ENCODE data around the gene GLIS1.

GLIS1 gene

DNA sequence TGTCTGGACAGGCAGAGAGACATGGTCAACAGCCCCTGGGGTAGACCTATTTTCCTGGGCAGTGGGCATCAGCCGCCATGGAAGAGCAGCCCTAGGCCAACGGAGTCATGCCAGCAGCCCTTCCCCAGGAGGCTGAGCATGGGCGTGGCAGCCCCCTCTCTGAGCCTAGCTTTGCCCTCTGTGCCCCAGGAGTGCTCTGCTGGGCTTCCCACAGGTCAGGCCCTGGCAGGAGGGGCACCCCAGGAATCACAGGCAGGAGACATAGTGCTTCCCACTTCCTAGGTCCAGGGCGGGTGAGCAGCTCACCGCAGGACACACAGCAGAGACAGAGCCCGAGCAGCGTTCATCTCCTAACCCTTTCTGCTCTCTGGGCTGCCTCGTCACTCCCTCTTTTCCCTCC lies 132.8 kb downstream of the GLIS1 start:
- DNase-seq: no peak

DNA sequence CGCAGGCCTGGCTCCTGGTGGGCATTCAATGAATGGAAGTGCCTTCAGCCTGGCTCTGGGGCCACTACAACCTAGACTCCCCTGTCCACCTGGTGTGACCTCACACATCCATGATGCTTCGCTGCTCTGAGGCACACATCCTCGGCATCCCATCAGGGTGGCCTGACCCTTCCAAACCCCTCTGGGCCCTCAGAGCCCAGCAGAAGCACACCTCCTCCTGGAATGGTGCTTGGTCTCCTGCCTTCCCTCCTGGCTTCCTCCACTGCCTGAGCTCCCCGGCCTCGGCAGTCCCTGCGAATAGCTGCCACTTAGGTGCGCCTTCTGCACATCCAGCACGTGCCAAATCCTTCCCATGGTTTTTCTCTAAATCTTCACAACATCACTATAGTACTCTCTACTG lies 133.8 kb downstream of the GLIS1 start:
- DNase-seq: no peak

DNA sequence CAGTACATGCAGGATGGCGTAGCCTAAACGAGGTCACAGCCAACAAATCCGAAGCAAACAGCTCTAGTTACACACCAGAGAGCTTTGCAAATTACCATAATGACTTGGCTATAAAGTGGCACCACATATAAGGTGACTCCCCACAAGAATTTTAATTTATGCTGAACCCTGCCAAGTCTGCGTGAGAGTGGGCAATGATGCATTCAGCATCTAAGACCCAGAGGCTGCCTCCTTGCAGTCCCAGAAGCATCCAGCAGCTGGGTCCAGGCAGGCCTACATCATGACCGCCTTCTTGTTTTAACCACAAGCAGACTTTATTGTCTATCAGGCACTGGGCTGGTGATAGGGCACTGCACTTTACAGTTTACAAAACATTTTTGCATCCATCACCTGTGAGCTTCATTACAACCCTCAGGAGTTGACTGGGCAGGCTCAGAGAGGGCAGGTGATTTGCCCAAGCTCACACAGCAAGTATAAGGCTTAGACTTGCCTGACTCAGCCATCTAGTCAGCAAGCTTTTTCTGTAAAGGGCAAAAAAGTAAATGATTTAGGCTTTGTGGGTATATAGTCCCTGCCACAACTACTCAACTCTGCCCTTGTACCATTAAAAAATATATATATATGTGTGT lies 134.6 kb downstream of the GLIS1 start:
- DNase-seq: no peak

DNA sequence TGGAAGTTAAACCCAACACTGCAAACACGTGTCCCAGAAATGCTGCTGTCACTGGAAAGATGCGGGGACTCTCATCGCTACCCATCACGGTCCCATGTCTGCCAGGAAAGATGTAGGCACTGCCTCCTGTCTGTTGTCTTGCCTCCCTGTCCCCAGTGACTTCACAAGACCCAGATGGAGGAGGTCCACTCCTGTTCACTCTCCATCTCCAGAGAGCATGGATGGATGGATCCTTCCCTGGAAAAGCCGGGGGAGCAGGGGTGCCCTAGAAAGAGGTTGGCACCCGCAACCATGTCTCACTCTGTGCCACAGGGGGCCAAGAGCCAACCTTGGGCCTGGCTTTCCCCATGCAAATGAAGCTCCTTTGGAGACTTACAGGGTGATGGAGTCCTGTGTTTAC lies 135.5 kb downstream of the GLIS1 start:
- DNase-seq: no peak

DNA sequence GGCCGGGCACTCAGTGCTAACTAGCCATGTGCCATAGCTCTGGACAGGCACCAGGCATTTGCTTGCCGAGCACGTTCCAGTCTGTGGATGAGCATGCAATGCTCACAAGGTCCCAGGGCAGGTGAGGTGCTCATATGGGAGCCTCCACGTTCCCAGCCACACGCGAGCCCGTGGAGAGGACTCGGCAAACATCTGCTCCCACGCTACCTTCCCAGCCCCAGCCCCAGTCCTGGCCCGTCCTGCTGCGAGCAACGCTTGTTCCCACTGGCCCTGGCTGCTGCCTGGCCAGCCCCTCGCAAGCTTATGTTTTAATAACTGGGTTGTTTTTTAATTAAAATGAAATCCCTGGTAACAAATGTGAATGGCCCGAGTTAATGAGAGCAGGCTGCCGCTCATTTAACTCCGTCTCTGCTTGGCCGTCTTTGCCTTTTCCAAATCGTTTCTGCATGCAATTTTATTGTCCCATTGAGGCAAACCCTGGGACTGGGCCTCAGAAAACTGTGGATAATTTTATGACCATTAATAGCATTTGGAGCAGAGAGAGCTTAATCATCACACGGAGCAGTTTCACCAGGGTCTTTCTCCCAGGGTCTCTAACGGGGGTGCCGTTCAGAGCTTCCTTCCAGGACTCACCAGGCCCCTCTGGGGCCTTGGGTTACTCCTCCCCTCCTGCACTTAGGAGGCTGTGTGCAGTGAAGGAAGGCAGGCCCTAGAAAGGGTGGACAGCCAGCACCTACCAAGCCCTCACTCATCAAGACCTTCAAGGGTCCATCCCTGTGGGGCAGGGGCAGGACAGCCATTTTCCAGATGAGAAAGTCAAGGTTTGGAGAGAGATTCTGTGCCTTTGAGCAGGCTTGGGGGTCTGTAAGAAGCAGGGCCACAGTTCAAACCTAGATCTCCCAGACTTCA lies 136.8 kb downstream of the GLIS1 start:
- no peak for DNase-seq

DNA sequence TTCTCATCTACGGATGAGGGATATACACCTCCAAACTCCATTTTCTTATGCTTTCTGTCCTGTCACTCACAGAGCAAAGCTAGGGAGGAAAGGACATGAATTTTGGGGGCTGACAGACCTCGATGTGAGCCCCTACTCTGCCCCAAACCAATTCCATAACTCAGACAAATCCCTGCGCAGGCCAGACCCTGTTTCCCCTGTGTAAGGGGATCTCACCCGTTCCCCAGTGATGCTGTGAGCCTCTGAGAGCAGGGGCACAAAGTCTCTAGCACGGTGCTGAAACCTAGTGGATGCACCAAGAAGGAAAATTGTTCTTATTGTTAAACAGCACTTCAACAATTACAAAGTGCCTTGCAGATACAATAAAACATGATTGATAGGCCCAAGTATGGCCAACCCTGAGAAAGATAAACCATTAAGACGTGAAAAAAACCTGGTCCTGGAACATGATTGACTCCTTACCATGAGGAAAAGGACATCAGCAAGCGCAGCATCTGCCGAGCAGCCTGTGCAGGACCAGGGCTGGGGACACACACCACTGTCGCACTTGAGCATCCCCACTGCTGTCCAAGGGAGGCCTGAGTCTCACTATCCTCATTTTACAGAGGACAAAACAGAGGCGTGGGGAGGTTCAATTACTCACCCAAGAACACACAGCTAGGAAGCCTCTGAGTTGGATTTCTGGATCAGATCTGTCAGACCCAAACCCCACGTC lies 137.8 kb downstream of the GLIS1 start:
- DNase-seq: no peak

DNA sequence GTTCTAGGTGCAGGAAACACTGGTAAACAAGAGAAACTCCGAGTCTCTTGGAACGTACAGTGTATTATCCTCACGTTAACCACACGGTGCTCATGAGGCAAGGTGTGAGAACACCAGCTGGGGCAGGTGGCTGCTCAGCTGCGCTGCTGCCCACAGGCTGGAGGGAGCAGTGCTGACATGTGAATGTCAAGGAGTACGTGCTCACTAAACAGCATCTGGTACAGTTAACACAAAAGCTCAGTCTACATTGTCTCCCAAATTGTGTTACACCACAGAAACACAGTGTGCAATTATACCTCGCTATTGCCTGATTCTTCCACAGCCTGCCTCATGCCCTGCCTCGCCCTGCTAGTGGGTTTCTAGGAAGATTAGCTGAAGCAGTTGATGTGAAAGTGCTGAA lies 138.4 kb downstream of the GLIS1 start:
- DNase-seq: no peak

DNA sequence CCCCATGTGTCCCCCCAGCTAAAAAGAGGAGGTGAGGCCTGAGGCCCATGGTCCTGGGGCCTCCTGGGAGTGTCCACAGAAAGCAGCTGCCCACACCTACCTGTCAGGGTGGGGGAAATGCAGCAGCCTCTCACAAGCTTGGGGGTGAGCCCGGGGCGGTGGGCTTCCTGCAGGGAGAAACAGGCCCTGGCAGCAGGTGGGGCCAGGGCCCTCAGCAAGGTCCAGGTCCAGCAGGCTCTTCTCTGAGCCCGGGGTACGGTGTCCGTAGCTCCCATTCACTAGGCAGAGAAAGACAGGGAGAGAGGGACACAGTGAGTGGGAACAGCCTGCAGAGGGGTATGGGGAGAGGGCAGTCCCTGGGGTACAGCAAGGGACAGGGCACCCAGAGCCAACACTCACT lies 139.0 kb downstream of the GLIS1 start:
- no peak for DNase-seq

DNA sequence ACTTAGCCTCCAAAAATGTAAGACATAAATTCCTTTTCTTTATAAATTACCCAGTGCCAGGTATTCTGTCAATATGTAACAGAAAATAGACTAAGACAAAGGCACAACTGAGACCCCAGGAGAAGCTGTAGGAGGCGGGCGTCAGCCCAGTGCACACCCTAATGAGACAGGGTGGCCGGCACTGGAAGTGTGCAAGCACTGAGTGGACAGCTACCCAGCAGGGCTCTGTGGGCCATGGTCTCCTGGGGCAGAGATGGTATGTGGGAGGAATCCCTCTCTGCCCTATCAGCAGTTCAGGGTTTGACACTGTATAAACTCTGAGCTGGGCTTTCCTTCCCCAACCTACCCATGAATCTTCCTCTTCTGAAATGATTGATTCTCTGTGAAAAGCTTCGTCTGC lies 139.5 kb downstream of the GLIS1 start:
- no peak for DNase-seq

DNA sequence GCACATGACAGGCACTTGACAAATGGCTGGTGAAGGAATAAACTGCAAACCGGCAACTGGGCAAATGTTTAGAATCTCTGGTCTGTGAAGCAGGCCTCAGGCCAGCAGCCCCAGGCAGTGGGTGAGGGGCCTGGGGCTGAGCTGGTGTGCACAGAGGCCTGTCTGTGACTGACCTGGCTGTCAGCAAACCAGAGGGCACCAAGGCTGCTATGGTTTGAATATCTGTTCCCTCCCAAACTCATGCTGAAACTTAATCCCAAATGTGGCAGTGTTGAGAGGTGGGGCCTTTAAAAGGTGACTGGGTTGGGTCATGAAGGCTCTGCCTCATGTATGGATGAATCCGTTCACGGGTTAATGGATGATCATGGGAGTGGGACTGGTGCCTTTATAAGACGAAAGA lies 140.0 kb downstream of the GLIS1 start:
- DNase-seq: no peak

DNA sequence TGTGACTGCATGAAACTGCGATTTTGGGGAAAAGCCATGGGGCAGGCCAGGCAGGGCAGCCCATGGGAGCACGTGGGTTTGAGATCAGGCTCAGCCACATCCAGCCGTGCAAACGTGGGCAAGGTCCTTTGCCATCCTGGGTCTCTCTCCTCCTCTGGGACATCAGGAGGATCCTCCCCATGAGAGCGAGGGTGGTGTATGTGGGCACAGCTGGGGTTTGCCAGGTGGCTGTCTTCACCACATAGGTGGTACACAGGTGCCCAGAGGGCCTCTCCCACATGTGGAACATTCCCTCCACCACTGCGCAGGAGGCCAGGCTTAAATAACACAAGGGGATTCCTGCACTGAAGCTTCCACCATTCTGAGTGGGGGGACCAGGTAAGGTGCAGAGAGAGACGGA lies 143.1 kb downstream of the GLIS1 start:
- no peak for DNase-seq

DNA sequence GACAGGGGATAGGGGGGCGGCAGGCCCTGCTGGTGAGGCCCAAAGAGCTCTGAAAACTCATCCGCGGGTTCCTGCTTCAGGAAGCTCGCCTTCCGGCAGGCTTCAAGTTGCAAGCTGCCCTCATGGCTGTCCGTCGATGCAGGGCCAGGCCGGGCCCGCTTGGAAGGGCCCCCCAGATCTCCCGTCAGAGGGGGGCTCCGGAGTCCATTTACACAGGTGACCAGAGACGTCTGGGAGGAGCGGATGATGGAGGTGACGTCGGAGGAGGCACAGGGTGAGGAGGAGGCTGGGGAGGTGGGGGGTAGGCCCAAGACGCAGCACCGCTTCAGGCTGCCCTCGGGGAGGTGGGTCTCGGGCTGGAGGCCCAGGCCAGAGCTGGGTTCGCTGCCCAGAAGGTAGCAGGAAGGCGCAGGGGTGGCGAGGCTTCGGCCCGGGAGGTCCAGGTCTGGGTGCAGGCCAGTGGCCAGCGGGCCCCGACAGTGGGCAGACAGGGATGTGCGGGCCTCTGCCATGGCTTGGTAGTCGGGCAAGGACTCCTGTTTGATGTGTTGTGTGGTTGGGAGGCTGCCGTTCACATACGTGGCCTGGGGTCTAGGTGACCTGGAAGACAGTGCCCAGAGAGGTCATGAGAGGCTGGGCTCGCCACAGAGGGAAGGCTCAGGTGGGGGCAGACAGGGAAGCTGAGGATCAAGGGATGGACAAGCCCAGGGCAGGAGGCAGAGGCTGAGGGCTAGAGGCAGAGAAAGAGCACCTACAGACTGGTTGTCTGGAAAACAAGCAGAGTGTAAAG lies 144.4 kb downstream of the GLIS1 start:
- no peak for DNase-seq

DNA sequence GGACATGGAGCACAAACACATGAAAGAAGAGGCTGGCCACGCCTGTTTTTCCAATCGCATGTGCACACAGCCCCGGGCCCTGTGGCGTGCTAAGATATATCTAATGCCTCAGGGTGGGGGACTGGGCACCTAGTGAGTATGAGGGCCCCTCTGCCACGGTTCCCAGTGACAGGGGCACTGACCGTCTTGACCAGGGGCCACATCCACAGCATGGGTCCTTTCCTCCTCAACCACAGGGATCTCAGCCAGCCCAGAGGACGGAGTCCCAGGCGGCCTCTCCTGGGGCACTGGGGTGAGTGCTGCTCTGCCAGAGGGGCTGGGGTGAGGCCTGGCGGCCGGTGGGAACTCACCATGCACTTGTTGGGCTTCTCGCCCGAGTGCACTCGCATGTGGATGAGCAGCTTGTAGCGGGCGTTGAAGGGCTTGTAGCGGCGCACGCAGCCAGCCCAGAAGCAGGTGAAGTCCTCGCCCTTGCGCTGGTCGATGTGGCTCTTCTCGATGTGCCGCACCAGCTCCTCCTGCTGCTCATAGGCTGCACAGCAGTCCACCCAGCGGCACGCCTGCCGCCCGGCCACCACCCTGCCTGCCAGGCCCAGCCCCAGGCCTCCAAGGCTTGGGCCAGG lies 145.1 kb downstream of the GLIS1 start:
- no peak for DNase-seq

DNA sequence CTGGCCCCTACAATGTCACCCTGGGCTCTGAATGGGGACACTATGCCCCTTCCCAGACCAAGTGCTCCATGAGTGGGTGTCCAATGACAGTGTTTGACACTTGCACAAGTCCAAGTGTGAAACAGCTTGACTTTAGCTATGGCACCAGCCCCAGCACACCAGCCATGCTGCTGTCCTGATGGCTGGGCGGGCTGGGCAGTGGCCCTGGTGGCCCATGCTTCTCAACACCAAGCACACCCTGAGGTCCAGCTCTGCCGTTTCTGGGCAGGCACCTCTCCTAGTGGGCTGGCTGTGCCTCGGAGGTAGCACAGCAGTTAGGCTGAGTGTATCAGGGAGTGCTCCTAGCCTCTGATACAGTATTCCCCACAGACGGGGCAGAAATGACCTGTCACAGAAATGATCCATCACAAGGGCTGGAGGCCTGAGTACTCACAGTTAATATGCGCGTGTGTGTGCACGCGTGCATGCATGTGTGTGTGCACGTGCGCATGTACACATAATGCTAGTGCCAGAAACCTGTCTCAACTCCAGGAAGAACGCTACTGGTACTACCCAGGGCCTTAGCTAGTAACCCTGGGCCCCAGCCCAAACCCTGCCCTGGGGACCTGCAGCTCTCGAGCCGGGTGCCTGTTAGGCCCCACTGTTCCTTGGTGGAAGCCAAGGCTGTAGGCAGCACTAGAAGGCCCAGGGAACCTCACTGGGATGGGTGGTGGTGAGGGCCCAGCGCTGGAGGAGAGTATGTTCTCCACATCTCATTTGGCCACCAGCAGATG lies 145.8 kb downstream of the GLIS1 start:
- DNase-seq: no peak

DNA sequence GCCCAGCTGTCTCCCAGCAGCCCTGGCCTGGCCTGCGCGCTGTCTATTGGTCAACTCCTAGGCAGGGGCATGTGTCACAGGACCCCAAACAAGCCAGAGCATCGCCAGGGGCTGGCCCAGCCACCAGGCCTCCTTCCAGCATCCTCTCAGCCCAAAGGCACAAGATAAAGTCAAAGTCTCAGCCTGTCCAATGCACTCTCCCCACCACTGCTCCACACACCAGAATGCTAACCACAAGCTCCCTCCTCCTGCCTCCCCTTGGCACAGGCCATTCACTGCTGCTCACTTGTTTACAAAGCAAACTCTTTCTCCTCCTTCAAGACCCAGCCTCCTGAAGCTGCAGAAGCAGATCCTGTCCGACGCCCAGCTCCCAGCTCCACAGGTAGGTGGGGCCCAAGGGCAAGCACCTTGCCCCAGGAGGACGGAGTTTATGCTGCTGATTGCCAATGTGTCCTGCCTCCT lies 146.4 kb downstream of the GLIS1 start:
- no peak for DNase-seq

DNA sequence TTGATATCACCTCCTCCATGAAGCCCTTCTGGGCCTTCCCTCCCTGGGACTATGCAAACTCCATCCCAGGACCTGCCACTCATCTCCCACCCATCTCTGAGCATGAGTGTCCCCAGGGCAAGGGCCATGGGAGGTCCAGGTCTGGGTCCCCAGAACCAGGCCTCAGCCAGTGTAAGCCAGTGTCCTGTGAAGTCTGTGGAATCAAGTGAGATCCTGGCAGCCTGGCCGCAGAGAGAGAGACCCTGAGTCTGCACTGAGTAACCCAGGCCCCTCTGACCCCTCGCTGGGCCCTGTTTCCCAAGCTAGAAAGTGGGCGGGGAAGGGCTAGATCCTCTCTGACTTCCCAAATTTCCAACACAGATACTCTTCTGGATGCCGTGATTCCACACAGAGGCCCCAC lies 147.0 kb downstream of the GLIS1 start:
- DNase-seq: no peak

DNA sequence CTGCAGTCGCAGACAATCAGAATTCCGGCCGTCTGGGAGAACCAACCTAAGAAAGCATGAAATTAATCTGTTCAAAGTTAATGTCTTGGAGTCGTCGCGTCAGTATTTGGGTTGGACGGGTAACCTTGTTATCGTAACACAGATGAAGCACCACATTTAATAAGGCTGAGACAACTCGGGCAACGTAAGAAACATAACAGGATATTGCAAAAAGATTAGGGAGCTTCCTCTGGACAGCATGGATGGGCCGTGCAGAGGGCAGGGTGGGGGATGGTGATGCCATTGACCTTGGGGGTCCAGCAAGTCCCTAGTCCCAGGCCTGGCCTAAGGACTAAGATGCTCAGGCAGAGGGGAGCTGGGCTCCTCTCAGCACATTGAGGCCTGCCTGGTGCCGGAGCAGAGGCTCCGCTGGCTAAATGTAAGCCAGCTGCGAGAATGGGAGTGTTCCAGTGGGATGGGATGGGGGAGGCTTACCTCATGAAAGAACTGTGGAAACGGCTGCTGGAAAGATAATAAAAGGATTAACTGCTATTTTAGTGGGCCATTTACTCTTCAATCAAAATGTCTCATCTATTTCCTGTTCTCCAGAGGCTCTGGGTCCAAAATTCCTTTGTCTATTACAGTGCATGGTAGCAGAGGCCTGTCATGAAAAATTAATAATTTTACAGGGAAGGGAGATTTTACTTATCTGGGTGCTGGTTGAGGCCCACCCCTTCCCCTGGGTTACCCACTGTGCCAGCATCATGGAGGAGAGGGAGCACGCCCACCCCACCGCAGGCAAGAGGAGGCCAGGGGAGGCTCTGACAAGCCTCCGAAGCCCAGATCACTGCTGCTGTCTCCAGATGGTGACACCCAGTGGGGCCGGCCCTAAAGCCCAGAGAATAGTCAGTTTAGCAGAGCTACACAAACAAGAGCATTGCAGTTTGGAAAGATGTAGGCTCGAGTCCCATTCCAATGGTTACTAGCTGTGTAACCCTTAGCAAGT lies 148.1 kb downstream of the GLIS1 start:
- DNase-seq: no peak

DNA sequence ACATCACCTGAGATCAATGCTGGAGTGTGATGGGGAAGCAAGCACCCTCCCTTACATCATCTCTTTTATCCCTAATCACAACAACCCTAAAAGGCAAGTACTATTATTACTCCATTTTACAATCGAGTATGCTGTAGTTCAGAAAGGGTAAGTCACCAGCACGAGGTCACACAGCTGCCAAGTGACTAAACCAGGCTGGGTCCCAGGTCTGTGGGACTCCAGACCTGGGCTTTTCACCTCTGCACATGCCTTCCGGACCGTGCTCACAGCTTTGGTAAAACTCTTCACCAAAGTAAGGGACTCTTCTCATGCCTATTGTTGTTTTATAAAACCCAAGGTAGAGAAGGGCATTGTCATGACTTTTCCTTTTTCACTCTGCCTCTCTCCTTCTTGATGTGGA lies 148.9 kb downstream of the GLIS1 start:
- no peak for DNase-seq

DNA sequence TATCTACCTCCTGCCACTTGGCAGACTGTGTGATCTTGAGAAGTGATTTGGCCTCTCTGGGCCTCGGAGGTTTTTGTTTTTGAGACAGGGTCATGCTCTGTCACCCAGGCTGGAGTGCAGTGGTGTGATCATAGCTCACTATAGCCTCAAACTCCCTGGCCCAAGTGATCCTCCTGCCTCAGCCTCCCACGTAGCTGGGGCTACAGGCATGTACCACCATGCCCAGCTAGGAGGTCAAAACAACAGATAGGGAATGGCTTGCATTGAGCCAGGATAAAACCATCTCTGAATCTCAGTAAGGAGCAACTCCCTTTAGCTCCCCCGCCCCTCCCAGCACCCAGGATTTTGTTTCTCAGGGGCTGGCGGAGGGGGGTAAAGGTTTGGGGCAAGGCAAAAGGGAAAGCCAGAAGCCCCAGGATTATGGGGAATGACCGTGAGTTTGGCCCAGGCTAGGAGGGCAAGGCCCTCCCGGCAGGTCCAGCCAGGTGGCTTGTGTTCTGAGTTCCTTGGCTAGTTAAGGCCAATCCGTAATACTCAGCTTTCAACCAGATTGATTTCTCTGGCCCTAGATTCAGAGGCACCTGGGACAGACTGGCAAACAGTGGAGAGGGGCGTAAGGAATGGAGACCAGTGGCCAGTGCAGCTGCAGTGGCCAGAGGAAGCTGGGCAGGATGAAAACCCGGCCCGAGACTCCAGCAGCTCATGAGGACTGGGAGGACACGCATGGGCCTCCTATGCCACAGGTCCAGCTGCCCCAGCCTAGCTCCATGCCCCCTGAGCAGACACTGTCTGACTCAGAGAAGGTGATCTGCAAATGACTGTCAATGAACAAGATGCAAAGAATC lies 149.7 kb downstream of the GLIS1 start:
- no peak for DNase-seq

Data from bone marrow (tissue), 2 donors.